ENCODE measurements around the gene ADPRM. TPM values are rescaled to one million over a fixed set of nuclear protein-coding genes. Genes with fewer than 3 reads are reported as not detected.

ADPRM gene
- total RNA-seq, 1 experiment from 2014 or later: 7.4 TPM

DNA sequence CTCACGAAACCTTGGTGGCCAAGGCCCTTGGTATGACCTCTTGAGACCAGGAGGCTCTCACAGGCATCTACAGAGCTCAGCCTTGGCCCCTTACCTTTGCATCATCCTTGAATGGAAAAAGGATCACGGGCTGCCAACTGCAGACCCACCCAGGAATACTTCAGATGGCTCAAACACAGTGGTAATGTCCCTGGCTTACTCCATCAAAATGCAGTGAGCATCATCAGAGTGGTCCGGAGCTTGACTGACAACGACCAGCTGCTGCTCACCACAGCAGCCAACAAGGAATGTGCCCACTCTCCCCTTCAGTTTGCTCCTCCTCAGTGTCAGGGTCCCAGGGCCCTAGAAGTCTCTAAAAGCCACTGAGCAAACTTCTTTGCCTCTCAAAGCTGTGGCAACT, 22.7 kb upstream of the ADPRM start (continued):
- TF ChIP-seq, protein P1, sequence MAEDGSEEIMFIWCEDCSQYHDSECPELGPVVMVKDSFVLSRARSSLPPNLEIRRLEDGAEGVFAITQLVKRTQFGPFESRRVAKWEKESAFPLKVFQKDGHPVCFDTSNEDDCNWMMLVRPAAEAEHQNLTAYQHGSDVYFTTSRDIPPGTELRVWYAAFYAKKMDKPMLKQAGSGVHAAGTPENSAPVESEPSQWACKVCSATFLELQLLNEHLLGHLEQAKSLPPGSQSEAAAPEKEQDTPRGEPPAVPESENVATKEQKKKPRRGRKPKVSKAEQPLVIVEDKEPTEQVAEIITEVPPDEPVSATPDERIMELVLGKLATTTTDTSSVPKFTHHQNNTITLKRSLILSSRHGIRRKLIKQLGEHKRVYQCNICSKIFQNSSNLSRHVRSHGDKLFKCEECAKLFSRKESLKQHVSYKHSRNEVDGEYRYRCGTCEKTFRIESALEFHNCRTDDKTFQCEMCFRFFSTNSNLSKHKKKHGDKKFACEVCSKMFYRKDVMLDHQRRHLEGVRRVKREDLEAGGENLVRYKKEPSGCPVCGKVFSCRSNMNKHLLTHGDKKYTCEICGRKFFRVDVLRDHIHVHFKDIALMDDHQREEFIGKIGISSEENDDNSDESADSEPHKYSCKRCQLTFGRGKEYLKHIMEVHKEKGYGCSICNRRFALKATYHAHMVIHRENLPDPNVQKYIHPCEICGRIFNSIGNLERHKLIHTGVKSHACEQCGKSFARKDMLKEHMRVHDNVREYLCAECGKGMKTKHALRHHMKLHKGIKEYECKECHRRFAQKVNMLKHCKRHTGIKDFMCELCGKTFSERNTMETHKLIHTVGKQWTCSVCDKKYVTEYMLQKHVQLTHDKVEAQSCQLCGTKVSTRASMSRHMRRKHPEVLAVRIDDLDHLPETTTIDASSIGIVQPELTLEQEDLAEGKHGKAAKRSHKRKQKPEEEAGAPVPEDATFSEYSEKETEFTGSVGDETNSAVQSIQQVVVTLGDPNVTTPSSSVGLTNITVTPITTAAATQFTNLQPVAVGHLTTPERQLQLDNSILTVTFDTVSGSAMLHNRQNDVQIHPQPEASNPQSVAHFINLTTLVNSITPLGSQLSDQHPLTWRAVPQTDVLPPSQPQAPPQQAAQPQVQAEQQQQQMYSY (CRISPR knock-in tag; IDR thresholded peaks at IDR 0.05): no peak
- no peak for TF ChIP-seq EMX1 (CRISPR knock-in tag; IDR thresholded peaks at IDR 0.05)
- TF ChIP-seq ZNF425 (CRISPR knock-in tag; conservative IDR thresholded peaks at IDR 0.05): no peak
- no peak for TF ChIP-seq ZNF416 (CRISPR knock-in tag; IDR thresholded peaks at IDR 0.05)
- no peak for TF ChIP-seq PRRX2 (CRISPR knock-in tag; IDR thresholded peaks at IDR 0.05)
- no peak for TF ChIP-seq TP53 (CRISPR knock-in tag; IDR thresholded peaks at IDR 0.05)
- TF ChIP-seq ZNF232 (CRISPR knock-in tag; IDR thresholded peaks at IDR 0.05): no peak
- no peak for TF ChIP-seq GABPB1 (CRISPR knock-in tag; IDR thresholded peaks at IDR 0.05)
- TF ChIP-seq ATF3 (CRISPR knock-in tag; conservative IDR thresholded peaks at IDR 0.05): no peak
- no peak for TF ChIP-seq FOXP4 (CRISPR knock-in tag; IDR thresholded peaks at IDR 0.05)

DNA sequence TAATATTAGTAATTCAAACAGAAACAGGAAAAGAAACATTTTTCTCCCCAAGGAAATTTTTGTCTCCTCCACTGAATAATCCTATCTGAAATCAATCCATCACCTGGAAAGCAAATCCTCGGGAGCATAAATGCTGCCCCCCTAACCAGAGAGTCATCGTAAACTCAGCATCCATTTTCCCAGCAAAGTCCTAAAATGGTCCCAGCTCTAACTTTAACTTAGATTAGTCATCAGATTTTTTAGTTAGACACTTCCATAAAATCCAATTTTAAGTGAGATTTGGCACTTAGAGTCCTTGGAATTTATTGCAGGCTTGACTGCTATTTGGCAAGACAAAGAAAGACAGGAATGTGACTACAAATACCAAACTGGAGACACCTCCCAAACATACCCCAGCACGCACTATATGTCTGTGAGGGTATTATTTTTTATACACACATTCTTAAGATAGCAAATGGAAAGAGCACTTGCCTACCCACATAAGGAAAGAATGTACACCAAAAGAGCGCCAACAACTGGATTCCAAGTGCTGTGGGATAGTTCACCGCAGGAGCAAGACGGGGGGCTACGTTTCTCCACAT, 15.4 kb upstream of the ADPRM start:
- ChIA-PET CTCF (interaction anchor here (1.7 kb wide), 1 partner anchor 35 kb away, joined by 6 read pairs; no protein-coding TSS in a partner anchor), POLR2A (no interaction called here)
- H3K4me3 Mint-ChIP-seq: no peak overlapping the region
- H3K4me1 Mint-ChIP-seq: no peaks in the 10 kb centered on the region
- no peaks in the 10 kb centered on the region for H3K27me3 Mint-ChIP-seq (ENCODE audit: low read depth)
- DNase-seq (ENCODE audit: low spot score) (no peak), ATAC-seq (no peak)
- H3K9me3 Mint-ChIP-seq: no peaks in the 10 kb centered on the region
- no peak overlapping the region for H3K27ac Mint-ChIP-seq
- peaks cover 82% of the 10 kb centered on the region for H3K36me3 Mint-ChIP-seq
- TF ChIP-seq, protein P2, sequence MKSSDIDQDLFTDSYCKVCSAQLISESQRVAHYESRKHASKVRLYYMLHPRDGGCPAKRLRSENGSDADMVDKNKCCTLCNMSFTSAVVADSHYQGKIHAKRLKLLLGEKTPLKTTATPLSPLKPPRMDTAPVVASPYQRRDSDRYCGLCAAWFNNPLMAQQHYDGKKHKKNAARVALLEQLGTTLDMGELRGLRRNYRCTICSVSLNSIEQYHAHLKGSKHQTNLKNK (CRISPR knock-in tag; IDR thresholded peaks at IDR 0.05): no peak
- no peak for TF ChIP-seq SMAD4 (CRISPR knock-in tag; IDR thresholded peaks at IDR 0.05)
- no peak for TF ChIP-seq ESRRA (CRISPR knock-in tag; IDR thresholded peaks at IDR 0.05; ENCODE audit: borderline replicate concordance)
- TF ChIP-seq ETV6 (CRISPR knock-in tag; IDR thresholded peaks at IDR 0.05): no peak
- TF ChIP-seq FOXP4 (CRISPR knock-in tag; IDR thresholded peaks at IDR 0.05): no peak
- TF ChIP-seq CREM (CRISPR knock-in tag; IDR thresholded peaks at IDR 0.05): no peak
- TF ChIP-seq, protein P3, sequence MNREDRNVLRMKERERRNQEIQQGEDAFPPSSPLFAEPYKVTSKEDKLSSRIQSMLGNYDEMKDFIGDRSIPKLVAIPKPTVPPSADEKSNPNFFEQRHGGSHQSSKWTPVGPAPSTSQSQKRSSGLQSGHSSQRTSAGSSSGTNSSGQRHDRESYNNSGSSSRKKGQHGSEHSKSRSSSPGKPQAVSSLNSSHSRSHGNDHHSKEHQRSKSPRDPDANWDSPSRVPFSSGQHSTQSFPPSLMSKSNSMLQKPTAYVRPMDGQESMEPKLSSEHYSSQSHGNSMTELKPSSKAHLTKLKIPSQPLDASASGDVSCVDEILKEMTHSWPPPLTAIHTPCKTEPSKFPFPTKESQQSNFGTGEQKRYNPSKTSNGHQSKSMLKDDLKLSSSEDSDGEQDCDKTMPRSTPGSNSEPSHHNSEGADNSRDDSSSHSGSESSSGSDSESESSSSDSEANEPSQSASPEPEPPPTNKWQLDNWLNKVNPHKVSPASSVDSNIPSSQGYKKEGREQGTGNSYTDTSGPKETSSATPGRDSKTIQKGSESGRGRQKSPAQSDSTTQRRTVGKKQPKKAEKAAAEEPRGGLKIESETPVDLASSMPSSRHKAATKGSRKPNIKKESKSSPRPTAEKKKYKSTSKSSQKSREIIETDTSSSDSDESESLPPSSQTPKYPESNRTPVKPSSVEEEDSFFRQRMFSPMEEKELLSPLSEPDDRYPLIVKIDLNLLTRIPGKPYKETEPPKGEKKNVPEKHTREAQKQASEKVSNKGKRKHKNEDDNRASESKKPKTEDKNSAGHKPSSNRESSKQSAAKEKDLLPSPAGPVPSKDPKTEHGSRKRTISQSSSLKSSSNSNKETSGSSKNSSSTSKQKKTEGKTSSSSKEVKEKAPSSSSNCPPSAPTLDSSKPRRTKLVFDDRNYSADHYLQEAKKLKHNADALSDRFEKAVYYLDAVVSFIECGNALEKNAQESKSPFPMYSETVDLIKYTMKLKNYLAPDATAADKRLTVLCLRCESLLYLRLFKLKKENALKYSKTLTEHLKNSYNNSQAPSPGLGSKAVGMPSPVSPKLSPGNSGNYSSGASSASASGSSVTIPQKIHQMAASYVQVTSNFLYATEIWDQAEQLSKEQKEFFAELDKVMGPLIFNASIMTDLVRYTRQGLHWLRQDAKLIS (CRISPR knock-in tag; IDR thresholded peaks at IDR 0.05; ENCODE audit: borderline replicate concordance): no peak
- no peak for TF ChIP-seq NFE2L1 (CRISPR knock-in tag; IDR thresholded peaks at IDR 0.05)
- no peak for TF ChIP-seq GTF2I (CRISPR knock-in tag; conservative IDR thresholded peaks at IDR 0.05)
- no peak for TF ChIP-seq ZNF232 (CRISPR knock-in tag; IDR thresholded peaks at IDR 0.05)
- no peak for TF ChIP-seq OVOL2 (CRISPR knock-in tag; IDR thresholded peaks at IDR 0.05; ENCODE audit: borderline replicate concordance)
- no peak for TF ChIP-seq ATF1 (CRISPR knock-in tag; IDR thresholded peaks at IDR 0.05)

Data from WTC11 (cell line).